ENCODE results near the gene ATL3.
"Not testable (repeated sequence)": the region's sequence is repeated elsewhere in the genome, so short reads cannot be mapped to it uniquely, and the experiment has no call there.

Gene ATL3

GRCh38 chr11:63589000-63589399 lies 82.2 kb downstream of the ATL3 start:
- DNase-seq (ENCODE audit: low read depth in 2 of 2), result no peak

- no peak for DNase-seq (ENCODE audit: low read depth in 2 of 2)
These were observed 84.6 kb downstream of the ATL3 start for GRCh38 chr11:63586451-63587166.

- DNase-seq (ENCODE audit: low read depth in 2 of 2), result no peak
These were observed 87.9 kb downstream of the ATL3 start for GRCh38 chr11:63583357-63583677.

DNA sequence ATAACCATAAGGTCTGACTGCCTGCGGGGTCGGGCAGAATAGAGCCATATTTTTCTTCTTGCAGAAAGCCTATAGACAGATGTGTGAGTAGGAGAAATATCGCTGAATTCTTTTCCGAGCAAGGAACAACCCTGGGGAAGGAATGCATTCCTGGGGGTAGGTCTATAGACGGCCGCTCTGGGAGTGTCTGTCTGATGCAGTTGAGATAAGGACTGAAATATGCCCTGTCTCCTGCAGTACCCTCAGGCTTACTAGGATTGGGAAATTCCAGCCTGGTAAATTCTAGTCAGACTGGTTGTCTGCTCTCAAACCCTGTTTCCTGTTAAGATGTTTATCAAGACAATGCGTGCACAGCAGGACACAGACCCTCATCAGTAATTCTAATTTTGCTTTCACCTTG lies 90.0 kb downstream of the ATL3 start:
- DNase-seq (ENCODE audit: low read depth in 2 of 2), result not testable (repeated sequence)

DNA sequence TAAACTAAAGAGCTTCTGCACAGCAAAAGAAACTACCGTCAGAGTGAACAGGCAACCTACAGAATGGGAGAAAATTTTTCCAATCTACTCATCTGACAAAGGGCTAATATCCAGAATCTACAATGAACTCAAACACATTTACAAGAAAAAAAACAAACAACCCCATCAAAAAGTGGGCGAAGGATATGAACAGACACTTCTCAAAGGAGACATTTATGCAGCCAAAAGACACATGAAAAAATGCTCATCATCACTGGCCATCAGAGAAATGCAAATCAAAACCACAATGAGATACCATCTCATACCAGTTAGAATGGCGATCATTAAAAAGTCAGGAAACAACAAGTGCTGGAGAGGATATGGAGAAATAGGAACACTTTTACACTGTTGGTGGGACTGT lies 92.3 kb downstream of the ATL3 start:
- DNase-seq (ENCODE audit: low read depth in 2 of 2), result not testable (repeated sequence)

- no peak for DNase-seq (ENCODE audit: low read depth in 2 of 2)
These were observed 96.1 kb downstream of the ATL3 start for GRCh38 chr11:63574856-63575602.

All from stimulated activated CD8-positive, alpha-beta memory T cell treated with anti-CD3 and anti-CD28 coated beads, Interleukin-7, amount 100 ng/mL, for 4 hours (primary cell).